ENCODE results near the gene PRDM11.

DNA sequence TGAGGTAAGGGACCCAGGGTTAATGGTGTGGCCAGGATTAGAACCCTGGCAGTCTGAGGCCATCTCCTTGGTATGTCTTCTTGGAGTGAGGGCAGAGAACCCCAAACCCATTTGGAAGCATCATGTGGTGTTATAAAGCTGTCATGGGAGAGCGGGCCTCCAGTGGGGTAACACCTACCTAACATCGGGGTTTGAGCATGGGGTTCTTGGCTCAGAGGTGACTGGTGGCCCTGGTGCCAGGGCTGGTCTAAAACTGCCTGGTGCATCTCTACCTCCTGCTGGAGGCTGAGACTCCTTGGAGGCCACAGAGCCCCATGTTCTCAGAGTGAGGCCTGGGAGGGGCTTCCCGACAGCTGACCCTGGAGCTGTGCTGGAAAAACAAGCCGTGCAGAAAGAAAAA is 4.5 kb downstream of the PRDM11 start:
- TF ChIP-seq, protein P1, sequence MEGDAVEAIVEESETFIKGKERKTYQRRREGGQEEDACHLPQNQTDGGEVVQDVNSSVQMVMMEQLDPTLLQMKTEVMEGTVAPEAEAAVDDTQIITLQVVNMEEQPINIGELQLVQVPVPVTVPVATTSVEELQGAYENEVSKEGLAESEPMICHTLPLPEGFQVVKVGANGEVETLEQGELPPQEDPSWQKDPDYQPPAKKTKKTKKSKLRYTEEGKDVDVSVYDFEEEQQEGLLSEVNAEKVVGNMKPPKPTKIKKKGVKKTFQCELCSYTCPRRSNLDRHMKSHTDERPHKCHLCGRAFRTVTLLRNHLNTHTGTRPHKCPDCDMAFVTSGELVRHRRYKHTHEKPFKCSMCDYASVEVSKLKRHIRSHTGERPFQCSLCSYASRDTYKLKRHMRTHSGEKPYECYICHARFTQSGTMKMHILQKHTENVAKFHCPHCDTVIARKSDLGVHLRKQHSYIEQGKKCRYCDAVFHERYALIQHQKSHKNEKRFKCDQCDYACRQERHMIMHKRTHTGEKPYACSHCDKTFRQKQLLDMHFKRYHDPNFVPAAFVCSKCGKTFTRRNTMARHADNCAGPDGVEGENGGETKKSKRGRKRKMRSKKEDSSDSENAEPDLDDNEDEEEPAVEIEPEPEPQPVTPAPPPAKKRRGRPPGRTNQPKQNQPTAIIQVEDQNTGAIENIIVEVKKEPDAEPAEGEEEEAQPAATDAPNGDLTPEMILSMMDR (conservative IDR thresholded peaks at IDR 0.05), result no peak
- no peak for TF ChIP-seq EZH2 (IDR thresholded peaks at IDR 0.05; ENCODE audit: low read depth)

Measured in PC-9 (cell line).